HL-60 (cell line): Measurements from ENCODE around the gene PARP2.

ENCODE experiments used
- DNase-seq, 2 experiments: peaks; one replicate each; pipeline ENCODE4 v3.0.0-alpha.2; 2010 to 2020; ENCODE audit warnings: low read depth in 1 of 2, low spot score in 1 of 2
- H3K27ac ChIP-seq: fragments of 250-450 bp; sonication (Bioruptor Pico); replicated peaks from 2 replicates; pipeline ENCODE4 v1.5.1; 2020; ENCODE audit warnings: mild to moderate bottlenecking, moderate library complexity
- H3K27me3 ChIP-seq: fragments of 250-450 bp; sonication (Bioruptor Pico); 2 replicates; pipeline ENCODE4 v1.5.1; 2021; ENCODE audit warnings: mild to moderate bottlenecking, moderate library complexity; ENCODE audit not compliant: insufficient read depth, poor library complexity, severe bottlenecking
- H3K4me3 ChIP-seq: replicated peaks from 2 replicates; pipeline ENCODE4 v1.5.1; 2011; ENCODE audit warnings: mild to moderate bottlenecking, control low read depth, low read length; ENCODE audit not compliant: insufficient read depth
- CTCF ChIP-seq: IDR thresholded peaks from one replicate; pipeline ENCODE4 v1.5.1; 2011; ENCODE audit warnings: low read length, control low read depth, inconsistent platforms; ENCODE audit not compliant: insufficient read depth
- GABPA ChIP-seq: IDR thresholded peaks from 2 replicates; pipeline ENCODE4 v1.6.1; 2012; ENCODE audit warnings: low read depth
- POLR2AphosphoS5 ChIP-seq: IDR thresholded peaks from 2 replicates; pipeline ENCODE4 v1.6.1; 2012; ENCODE audit warnings: low read depth
- REST ChIP-seq: IDR thresholded peaks from 2 replicates; pipeline ENCODE4 v1.6.1; 2012; ENCODE audit warnings: low read depth; ENCODE audit not compliant: insufficient replicate concordance
- SPI1 ChIP-seq: IDR thresholded peaks from 2 replicates; pipeline ENCODE4 v1.6.1; 2012; ENCODE audit warnings: low read depth, mild to moderate bottlenecking, borderline replicate concordance

Gene PARP2

GRCh38 chr14:20305265-20306078 lies 38.0 kb upstream of the PARP2 start, which contains the start of gene TTC5:
Gene TTC5 (minus strand): TSS chr14:20305951. CDS start chr14:20305937, 14 bp downstream.
- Histone ChIP-seq H3K4me3 (peak within 1 kb of the TSS; percentile 84), H3K27me3 (no peaks in the 10 kb centered on the region), H3K27ac (peak within 1 kb of the TSS; percentile 70)
- TF ChIP-seq CTCF (peak; percentile 95), GABPA (no peak), REST (no peak), POLR2AphosphoS5 (peak; percentile 78), SPI1 (no peak)
- DNase-seq: peak; percentile 85 to 91

GRCh38 chr14:20306079-20306423 lies 37.4 kb upstream of the PARP2 start:
- Histone ChIP-seq H3K27me3 (no peaks in the 10 kb centered on the region), H3K4me3 (no peak overlapping the region; the same call in 1 of the 2 replicates), H3K27ac (no peak overlapping the region)
- TF ChIP-seq CTCF: no peak
- DNase-seq: no peak

- no peak overlapping the region for H3K27ac ChIP-seq
- DNase-seq: no peak
- no peak overlapping the region for H3K4me3 ChIP-seq
- TF ChIP-seq POLR2AphosphoS5 (no peak), CTCF (no peak), GABPA (no peak), REST (no peak), SPI1 (no peak)
- H3K27me3 ChIP-seq: no peaks in the 10 kb centered on the region
Measured at GRCh38 chr14:20314026-20314425, 29.4 kb upstream of the PARP2 start.

- TF ChIP-seq REST (no peak), SPI1 (no peak), CTCF (no peak), POLR2AphosphoS5 (no peak), GABPA (no peak)
- H3K4me3 ChIP-seq: no peak overlapping the region
- no peaks in the 10 kb centered on the region for H3K27me3 ChIP-seq
- no peak overlapping the region for H3K27ac ChIP-seq
- no peak for DNase-seq
Measured at GRCh38 chr14:20317720-20318119, 25.7 kb upstream of the PARP2 start.
